NCI-H1694 treated with DMSO at 0.1 percent for 48 hours (cell line): Measurements from ENCODE around the gene CACNB2.

Experiments used
- DNase-seq: peaks from one replicate; lab custom pipeline; 2025; lab: John Stamatoyannopoulos, UW

The CACNB2 gene

DNA sequence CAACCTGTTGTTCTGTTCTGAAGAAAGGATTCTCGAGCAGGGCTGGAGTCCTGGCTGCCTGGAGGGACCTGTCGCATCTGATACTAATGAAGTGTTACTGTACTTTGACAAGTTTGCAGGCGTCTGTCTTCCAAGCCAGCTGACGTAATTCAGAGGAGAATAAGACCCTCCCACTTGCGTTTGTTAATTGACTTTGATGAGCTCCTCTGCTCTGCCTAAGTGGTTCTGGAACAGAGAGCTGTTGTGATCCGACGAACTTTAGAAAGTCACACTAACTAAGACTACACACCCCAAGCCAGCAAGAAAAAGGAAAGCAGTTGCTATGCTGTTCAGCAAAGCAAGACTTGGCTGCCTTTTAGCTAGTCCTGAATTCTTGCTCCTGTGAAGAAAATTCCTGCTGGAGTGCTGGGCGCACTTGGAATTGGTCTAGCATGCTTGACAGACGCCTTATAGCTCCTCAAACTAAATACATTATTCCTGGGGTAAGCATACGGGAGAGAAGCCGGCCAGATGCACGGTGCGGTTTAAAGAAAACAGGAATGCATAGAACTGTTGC is 200.3 kb downstream of the CACNB2 start:
- no peak for DNase-seq

DNA sequence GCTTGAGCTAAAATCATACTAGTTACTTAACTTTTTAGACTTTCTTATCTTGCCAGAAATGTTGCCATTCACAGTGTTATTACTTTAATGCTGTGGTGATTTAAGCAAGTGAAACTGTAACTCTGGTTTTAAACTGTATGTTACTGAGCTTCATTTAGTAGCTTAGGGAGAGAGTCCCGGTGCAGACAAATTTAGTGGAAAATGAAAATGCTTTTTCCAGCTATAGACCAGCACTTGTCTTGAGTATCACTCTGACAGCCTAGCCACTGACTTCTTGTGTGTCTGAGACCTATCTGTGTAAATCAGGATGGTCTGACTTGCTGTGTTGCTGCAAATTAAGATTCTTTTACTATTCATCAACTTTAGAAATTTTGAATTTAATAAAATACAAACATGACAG is 200.8 kb downstream of the CACNB2 start:
- no peak for DNase-seq

DNA sequence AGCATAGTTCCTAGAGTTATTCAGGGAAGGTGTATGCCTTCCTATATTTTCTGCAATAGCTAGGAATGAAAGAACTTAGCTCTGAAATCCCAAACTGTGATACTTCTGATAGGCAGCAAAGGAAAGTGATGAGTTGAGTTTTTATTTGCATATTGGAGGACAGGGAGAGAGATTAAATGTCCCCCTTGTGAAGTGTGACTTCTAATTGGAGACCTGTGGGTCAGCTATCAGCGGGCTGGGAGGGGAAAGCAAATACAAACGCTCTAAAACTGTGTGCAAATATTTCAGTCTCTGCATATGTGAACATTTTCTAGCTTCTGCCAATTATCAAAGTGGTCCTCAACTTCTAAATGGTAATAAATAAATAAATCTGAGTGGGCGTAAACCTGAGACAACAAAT is 203.3 kb downstream of the CACNB2 start:
- no peak for DNase-seq

DNA sequence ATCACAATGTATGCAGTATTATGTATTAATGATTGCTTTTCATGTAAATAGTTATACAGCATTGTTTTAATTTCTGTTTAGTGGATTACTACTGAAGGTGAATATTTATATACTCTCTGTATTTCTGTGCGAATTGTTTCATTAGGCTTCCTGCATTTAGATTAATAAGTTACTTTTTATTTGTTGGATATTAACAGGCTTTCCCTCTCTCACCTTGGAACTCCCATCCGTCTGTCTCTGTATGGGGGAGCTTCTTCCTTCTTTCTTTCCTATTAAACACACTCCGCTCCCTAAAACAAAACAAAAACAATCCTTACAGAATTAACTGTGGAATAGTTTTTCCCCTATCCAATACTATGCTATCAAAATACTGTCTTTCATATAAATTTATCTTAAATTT is 205.1 kb downstream of the CACNB2 start:
- DNase-seq: no peak

DNA sequence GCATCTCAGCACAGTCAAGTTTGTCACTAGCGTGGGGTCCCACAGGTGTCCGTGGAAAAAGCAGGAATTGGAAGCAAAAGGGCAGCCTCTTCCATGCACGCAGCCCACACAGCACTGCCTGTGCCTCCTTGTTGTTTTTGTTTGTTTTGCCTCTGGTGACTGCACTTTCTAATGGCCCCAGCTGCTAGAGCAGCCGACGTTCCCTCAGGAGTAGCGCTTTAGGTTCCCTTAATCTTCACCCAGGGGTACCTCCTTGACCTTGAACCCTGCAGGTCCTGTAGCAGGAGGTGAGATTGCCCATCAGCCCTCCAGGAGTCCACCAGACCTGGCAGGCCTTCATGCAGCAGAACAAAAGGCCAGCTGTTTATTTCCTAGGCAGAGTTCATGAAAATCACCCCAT is 210.1 kb downstream of the CACNB2 start:
- no peak for DNase-seq

DNA sequence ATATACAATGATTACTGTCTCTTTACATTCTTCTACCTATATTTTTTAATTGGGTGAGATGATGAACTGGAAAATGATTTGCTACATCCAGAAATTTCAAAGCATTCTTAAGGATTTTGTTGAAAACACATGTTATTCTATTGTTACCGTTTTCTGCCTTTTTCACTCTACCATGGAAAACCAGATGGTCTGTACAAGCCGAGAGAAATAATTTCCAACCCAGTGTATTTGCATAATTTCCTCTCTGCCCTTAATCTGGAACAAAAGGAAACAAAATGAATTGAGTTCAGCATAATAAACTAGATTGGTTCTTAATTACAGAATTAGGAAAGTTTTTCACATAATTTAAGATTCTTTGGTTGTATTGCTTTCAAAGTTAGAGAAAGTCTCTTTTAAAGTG is 211.2 kb downstream of the CACNB2 start:
- no peak for DNase-seq

DNA sequence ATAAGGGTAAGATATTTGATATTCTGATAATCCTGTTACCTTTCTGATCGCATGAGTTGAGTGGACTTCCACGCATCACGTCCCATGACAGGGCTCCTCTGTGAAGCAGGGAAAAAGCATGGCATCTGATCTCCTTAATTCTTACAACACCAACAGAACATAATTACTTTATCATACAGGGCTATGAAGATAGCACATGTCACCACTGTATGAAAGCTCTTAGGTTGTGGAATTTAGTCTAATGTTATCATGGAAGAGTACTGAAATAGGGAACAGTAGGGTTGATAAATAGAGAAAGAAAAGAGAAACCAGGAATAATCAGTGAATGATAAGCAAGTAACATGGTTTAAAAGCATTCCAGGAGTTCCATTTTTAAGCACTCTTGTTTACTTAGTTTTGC is 212.0 kb downstream of the CACNB2 start:
- DNase-seq: no peak

DNA sequence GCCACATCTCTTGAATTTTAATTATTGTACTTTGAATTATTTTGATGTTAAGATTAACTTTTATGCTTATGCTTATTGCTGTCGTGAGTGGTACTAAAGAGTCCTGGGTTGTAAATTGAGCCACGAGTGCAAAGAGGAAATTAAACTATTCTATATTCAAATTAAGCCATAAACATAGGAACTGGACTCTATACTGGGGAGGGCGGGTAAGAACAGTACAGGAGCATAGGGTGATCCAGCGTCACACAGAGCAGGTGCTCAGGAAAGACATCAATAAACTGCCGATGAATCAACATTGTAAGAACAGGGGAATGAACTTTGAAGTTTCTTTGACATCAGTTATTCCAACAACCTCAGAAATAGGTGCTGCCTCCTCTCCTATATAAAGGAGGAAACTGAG is 219.6 kb downstream of the CACNB2 start:
- no peak for DNase-seq

DNA sequence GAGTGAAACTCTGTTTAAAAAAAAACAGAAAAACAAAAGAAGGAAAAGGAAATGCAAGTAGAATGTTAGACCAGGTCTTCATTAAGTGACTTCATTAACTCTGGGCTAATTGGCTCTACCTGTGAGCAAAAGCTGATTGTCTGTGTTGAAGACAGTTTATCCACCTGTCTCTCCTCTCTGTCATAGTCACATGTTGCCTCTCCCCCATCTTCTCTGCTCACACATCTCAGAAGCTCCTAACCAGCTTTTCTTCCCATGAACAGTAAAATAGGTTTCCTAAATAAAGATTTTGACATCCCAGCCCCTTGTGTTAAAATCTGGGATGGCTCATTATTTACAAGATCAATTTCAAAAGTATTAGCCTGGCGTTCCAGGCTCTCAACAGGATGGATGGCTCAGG is 222.7 kb downstream of the CACNB2 start:
- DNase-seq: no peak

DNA sequence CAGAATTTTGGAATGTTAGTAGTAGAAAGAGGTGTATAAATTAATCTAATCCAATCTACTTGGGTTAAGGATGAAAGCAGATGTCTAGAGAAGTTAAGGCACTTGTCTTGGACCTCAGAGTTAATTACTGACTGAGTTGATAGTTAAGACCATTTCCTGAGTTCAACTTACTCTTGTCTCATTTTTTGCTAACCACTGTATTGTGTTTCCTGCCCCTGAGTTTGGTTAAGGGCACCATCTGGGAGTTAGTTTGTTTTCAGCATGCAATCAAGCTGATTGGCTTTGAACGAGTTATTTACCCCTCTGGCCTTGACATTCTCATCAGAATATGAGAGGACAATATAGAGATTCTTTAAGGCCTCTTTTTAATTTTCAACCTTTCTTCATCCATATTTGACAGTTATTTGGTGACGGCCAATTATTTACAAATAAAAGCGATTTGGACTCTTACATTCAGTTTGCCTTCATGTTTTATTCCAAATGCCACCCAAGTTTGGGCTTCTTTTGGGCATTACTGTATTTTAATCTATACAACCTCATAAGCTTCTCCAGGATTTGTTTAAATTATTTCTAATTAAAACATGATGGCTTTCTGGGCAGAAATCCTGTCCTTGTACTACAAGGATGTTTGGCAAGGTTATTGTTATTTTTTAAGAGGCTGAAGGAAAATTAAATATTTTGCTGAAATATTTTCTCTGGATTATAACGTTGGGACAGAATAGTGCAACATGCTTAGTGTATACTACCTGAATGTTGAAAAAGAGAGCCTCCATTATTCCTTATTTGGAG is 225.0 kb downstream of the CACNB2 start:
- no peak for DNase-seq

DNA sequence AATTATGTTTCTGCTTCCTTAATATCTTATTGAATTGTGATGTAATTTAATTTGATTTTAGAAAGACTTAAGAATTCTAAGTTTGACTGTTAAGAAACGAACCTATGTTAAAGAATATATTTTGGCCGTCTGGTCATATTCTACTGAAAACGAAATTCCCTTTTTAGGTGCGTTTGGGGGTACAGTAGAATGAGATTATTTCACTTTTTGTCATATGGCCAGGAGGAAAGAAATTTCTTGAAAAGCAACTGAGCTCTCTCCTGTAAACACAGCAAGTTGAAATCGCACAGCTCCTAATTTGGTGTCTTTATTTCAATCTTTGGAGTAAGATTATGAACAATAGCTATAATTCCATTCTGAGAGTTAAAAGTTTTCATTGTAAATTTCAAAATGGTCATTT is 227.6 kb downstream of the CACNB2 start:
- DNase-seq: no peak

DNA sequence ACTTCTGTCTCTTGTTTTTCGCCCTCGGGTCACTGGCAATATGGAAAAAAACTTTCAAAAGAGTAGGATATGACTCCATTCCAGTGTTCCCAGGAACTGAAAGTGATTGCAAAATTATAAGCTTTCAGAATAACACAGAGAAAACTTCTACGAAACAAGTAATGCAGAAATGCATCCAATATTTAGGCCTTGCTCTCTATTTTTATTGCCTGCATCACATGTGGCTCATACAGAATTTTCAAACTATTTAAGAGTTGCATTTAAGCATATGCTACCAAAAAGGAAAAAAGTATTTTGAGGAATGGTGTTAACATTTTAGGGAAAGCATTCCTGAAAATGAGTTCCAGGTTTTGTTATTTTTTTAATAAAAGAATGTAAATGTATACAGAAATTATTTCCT is 228.0 kb downstream of the CACNB2 start:
- no peak for DNase-seq

DNA sequence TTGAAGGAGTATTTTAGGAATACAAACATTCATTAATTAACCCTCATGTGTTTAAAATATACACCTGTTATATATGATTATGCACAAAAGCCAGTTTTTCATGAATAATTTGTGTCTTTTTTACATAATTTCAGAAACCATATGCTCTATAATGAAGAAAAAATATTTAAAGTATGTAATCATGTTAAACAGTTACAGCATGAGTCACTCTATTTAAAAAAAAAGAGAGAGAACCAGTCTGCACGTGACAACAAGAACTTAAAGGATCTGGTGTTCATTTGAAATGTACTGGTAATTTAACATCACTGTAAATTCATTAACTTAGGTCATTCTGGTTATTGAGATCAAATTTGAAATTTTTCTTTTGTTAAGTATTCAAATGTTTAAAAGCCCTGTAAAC is 228.5 kb downstream of the CACNB2 start:
- no peak for DNase-seq

DNA sequence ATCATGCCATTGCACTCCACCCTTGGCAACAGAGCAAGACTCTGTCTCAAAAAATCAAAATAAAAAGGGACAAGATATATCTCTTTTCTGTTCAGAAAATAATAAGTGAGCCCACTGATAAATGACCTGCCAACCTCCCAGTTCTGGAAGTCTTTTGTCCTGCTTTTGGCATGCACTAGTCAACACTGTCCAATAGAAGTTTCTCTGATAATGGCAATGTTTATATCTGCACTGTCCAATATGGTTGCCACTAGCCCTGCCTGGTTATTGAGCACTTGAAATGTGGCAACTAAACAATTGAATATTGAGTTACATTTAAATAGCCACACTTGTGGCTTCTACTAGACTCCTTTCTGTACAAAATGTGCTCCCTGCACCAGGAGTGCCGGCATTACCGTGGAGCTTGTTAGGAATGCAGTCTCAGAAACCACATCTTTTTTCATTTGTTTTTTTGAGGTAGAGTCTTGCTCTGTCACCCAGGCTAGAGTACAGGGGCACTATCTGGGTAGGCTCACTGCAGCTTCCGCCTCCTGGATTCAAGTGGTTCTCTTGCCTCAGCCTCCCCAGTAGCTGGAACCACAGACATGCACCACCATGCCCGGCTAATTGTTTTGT is 229.7 kb downstream of the CACNB2 start:
- no peak for DNase-seq

DNA sequence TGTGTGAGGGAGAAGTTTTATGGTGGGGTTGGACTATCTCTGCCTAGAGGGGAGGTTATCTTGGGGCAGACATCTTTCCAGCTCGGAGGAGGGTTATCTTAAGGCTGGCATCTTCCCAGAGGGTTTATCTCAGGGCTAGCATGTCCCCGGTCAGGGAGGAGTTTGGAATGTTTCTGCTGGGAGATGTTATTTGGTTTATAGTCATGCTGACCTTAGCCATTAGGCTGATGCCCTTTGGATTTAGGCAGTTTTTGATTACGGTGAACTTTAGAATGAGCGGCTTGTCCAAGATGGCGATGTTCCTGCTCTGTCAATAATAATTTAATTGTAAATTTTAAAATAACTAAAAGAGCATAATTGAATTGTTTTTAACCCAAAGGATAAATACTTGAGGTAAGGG is 236.4 kb downstream of the CACNB2 start:
- no peak for DNase-seq

DNA sequence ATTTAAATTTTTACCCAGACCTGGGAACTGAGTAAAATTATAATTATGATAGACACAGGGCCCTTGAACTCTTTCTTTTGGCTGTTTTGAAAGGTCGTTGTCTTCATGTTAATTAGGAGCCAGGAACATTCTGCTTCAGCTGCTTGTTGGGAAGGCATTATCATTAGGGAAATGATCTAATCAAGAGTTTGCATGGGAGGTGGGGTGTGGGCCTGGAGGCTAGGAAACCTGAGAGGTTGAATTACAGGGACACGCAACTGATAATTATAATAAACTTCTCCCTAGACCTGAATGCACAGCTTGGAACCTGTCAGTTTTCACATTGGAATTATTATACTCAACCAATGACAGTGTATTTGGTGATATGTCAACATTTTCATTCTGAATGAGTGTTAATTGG is 237.7 kb downstream of the CACNB2 start:
- no peak for DNase-seq

DNA sequence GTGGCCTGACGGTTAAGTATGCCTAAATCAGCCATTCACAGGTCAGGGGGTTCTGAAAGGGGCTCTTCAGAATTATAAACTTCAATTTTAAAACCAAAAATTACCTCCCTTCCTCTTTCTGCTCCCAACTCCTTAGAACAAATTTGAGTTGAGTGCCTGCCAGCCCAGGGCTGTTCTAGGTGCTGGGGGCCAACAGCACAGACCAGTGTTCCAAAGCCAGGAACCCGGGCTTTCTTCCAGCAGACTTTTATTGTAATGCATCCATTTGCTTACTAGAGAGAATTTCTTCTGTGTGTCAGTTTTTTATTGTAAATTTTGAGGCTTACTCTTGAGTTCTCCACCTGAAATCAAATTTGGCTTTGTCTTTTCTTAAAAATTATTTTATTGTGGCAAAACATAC is 238.5 kb downstream of the CACNB2 start:
- no peak for DNase-seq

DNA sequence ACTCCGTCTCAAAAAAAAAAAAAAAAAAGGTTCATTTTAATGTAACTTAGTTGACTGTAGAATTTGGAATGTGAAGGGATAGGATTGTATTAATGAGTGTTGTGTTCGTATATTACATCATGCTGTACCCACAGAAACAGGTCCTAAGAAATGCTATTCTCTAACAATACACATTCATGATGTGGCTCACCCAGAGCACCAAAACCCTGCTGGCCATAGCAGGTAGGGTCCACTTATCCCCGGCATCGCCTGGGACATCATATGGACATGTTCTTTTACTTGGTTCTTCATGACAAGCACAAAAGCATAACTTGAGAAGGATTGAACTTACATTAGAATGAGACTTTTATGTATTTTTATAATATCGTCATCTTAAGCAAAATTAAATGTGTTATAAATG is 241.5 kb downstream of the CACNB2 start:
- no peak for DNase-seq

DNA sequence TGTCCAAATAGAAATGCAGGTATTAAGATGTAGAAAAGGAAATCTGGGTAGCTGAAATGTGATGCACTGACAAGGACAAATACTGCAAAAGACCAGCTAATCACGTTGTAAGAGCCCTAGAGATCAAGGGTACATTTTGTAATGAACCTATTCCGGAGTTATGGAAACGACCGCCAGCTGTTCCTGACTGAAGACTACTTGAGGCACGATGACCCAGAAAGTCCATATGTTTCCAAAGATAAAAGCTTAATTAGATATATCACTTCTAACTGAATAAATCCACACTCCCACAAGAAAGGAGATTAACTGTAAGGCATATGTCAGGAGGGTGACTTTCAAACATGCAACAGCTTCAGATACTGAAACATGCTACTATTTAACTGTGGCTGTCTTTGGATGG is 257.7 kb downstream of the CACNB2 start:
- DNase-seq: no peak

DNA sequence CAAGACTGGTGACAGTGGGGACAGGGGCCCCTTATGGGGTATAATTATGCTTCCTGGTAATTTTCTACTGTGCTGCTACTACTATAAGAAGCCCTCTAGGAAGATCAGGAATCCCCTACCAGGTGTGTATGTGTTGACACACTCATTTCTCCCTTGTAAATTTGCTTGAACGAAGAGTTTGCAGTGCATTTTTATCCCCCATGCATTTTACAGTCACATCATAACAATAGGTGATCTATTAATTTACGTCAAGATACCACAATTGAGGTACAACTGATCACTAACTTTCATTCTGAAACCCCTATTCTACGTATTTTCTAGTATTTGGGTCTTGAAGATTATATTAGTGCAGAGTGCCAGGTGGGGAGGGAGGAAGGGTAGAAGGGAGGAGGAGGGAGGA is 258.9 kb downstream of the CACNB2 start:
- DNase-seq: no peak

DNA sequence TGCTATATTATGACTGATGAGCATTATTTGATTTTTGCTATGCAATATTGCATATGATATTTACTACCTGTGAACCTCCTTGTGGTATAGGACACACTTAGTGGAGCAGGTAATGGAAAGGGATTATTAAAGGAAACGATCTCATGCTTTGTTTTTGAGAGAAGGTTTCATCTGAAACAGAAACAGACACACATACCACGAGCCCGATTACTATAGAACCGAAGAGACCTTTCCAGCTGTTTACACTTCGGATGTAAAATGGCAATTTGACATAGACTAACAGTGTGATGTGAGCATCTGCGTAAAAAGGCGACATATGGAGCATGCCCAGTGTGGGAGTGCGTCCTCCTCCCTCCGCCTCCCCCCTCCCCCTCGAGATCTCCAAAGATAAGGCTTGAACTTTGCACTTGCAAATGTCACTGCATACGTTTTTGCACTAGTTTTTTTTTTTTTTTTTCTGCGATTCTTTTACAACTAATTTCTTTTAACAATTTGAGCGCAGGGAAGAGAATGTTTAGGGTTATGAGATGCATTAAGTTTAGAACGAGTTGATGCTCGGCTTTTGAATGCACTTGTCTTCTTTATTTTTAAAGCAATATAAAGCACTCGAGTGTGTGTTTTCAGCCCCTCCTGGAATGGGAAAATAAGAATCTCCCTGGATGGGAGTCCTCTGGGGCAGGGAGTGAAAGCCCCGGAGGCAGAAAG is 260.1 kb downstream of the CACNB2 start:
- no peak for DNase-seq

DNA sequence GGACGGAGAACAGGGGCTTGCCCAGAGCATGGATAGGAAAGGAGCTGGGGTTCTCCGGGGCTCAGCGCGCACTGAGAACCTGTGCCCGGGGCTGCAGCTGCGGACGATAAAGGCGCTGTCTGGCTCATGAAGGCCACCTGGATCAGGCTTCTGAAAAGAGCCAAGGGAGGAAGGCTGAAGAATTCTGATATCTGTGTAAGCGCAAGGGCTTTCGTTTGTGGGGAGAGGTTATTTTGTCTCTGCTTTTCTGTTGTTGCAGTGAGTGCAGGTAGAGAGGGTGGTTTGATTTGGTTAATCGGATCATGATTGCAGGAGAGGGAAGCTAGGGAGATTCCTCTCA is 260.7 kb downstream of the CACNB2 start:
- DNase-seq: no peak
